Gastroesophageal sphincter (tissue), 3 donors: Measurements from ENCODE around the gene CARD14.

Experiments
- POLR2A ChIP-seq, 2 donors: fragments of 450-650 bp; IDR thresholded peaks; one replicate each; pipeline ENCODE4 v1.6.1; 2017; ENCODE audit warnings: antibody characterized with exemption in 2 of 2, mild to moderate bottlenecking in 2 of 2, moderate library complexity in 1 of 2
- TF ChIP-seq, protein P1 (sequence below), 4 experiments: fragments of 200-600 bp in 2 of 4; fragments of 450-650 bp in 2 of 4; sonication (generic) in 1 of 4; IDR thresholded peaks; one replicate each; pipeline ENCODE4 v1.5.1; 2017 to 2019; ENCODE audit warnings: antibody characterized with exemption in 4 of 4, mild to moderate bottlenecking in 2 of 4, moderate library complexity in 2 of 4

DNA sequence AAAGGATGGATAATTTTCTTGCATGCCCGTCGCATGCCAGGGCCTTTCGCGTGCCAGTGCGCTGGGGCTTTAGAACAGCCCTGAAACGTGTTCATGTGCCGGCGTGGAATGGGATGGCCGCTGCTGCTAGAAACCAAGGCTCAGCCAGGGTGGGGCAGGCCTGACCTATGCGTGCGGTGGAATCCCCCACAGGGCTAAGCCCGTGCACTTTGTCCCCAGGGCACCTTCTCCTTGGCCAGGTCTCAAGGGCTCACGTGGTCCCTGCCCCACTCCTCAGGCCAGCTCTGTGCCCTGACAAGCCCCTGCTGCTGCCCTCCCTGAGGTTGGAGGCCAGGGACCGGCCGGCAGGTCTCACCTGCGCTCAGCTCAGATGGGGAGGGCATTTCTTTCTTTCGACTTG, 77.7 kb downstream of the CARD14 start:
- no peak for TF ChIP-seq POLR2A (IDR thresholded peaks at IDR 0.05)
- TF ChIP-seq, protein P1, sequence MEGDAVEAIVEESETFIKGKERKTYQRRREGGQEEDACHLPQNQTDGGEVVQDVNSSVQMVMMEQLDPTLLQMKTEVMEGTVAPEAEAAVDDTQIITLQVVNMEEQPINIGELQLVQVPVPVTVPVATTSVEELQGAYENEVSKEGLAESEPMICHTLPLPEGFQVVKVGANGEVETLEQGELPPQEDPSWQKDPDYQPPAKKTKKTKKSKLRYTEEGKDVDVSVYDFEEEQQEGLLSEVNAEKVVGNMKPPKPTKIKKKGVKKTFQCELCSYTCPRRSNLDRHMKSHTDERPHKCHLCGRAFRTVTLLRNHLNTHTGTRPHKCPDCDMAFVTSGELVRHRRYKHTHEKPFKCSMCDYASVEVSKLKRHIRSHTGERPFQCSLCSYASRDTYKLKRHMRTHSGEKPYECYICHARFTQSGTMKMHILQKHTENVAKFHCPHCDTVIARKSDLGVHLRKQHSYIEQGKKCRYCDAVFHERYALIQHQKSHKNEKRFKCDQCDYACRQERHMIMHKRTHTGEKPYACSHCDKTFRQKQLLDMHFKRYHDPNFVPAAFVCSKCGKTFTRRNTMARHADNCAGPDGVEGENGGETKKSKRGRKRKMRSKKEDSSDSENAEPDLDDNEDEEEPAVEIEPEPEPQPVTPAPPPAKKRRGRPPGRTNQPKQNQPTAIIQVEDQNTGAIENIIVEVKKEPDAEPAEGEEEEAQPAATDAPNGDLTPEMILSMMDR (IDR thresholded peaks at IDR 0.05), result no peak
